Measurements from ENCODE around the gene DKK3.

DNA sequence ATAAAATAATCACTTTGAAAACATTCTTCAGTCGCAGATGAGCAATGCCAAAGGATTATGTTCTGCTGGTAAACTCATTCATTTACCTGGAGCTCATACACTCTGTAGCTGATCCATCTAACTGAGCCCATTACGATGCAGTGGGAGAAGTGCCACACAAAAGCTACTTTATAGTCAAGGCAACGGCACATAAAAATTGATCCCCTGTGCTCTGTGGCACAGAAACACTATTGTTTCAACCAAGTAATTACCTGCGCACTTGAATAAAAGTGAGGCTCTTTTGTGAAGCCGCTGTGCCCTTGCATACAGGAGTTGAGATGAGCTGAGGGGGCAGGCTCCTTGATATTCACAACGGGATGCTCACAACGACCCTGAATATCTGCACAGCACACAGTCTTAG, 7.2 kb downstream of the DKK3 start:
- TF ChIP-seq, protein P1, sequence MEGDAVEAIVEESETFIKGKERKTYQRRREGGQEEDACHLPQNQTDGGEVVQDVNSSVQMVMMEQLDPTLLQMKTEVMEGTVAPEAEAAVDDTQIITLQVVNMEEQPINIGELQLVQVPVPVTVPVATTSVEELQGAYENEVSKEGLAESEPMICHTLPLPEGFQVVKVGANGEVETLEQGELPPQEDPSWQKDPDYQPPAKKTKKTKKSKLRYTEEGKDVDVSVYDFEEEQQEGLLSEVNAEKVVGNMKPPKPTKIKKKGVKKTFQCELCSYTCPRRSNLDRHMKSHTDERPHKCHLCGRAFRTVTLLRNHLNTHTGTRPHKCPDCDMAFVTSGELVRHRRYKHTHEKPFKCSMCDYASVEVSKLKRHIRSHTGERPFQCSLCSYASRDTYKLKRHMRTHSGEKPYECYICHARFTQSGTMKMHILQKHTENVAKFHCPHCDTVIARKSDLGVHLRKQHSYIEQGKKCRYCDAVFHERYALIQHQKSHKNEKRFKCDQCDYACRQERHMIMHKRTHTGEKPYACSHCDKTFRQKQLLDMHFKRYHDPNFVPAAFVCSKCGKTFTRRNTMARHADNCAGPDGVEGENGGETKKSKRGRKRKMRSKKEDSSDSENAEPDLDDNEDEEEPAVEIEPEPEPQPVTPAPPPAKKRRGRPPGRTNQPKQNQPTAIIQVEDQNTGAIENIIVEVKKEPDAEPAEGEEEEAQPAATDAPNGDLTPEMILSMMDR (IDR thresholded peaks at IDR 0.05): no peak
- TF ChIP-seq EP300 (IDR thresholded peaks at IDR 0.05): no peak
- no peak for TF ChIP-seq POLR2A (IDR thresholded peaks at IDR 0.05)
- no peak for TF ChIP-seq POLR2AphosphoS5 (IDR thresholded peaks at IDR 0.05)
